Stimulated activated CD8-positive, alpha-beta memory T cell treated with anti-CD3 and anti-CD28 coated beads, Interleukin-15, amount 100 ng/mL, for 1 hour (primary cell): ENCODE measurements around the gene GARNL3.
A peak's percentile ranks its signal among the peaks of the same experiment; 100 is the strongest.

Experiments used
- DNase-seq: peaks from one replicate; pipeline ENCODE4 v3.0.0-alpha.2; 2020; ENCODE audit warnings: low read depth

The GARNL3 gene

GRCh38 chr9:127233550-127233949 is 31.0 kb upstream of the GARNL3 start:
- no peak for DNase-seq

GRCh38 chr9:127233989-127234388 is 30.6 kb upstream of the GARNL3 start:
- no peak for DNase-seq

DNA sequence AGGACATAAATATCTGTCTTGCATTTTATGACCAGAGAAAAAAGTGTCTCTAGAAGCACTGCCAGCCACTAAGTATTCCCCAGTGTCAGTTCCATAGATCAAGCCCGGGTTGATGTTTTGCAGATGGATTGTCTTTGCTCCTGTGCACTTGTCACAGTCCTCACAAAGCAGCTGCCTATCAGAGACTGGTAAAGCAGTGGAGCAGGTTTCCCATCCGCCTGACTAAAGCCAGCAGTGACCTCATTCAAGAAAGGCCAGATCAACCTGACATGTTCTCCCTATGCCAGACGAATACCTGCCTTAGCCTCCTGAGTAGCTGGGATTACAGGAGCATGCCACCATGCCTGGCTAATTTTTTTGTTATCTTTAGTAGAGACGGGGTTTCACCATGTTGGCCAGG is 26.8 kb upstream of the GARNL3 start:
- DNase-seq = no peak

DNA sequence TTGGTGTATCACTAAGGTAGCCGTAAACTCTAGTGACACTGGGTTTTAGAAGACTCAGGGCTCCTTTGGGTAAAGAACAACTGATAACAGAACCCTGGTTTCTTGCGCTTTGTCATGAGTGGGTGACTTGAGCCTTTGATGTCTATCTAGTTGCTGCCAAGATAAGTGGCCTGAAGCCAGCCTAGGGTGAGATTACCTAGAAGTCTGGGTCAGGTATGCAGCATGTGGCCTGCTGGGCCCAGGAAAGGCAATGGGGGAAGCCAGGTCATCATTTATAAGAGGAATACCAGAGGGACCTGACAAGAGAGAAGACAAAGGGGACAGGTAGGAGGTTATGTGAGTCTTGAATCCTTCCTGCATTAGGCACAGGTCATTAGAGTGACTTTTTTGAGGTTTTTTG is 23.2 kb upstream of the GARNL3 start:
- no peak for DNase-seq

GRCh38 chr9:127244609-127245601 is 19.7 kb upstream of the GARNL3 start:
- peak; percentile 87 for DNase-seq

DNA sequence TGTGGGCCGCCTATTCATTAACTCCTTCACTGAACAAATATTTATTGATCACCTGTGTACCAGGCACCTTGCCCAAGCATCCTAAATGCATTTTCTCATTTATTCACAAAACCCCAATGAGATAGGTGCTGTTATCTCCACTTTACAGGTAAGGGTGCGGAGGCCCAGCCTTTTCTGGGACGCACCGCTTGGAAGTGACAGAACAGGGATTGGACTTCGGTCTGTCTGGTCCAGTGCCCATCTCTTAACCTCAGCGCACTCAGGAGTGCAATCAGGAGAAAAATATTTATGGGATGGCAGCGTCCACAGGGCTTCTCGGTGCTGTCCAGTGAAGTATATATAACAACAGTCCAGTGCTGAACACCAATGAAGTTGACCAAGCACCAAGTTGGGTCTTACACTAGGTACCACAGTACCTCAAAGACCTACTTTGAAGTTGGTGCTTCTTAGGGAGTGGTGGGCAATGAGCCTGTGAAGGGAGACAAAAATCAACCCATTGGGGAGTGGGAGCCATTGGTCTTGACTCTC is 18.9 kb upstream of the GARNL3 start:
- no peak for DNase-seq

DNA sequence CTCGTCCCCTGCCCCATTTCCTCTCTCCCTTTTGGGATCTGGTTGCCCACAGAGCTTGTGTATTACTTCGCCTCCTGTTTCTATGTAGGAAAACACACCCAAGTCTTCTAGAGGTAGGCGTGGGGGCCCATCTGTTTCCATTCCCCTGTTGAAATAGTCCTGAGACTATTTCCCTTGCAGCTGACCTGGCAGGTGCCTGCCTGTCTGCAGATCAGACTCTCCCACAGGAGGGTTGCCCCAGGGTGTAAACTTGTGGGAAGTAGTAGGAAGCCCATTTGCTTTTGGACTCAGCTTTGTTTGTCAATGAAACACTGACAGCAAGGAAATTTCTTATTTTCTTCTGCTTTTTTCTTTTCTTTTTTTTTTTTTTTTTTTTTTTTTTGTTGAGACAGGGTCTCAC is 16.3 kb upstream of the GARNL3 start:
- DNase-seq = no peak

- no peak for DNase-seq
Measured at GRCh38 chr9:127249877-127250276, 14.7 kb upstream of the GARNL3 start.

GRCh38 chr9:127250896-127251391 is 13.6 kb upstream of the GARNL3 start:
- DNase-seq = no peak

GRCh38 chr9:127252410-127253318 is 11.9 kb upstream of the GARNL3 start:
- no peak for DNase-seq

- DNase-seq = no peak
Measured at GRCh38 chr9:127253446-127253845, 11.1 kb upstream of the GARNL3 start.

- no peak for DNase-seq
Measured at GRCh38 chr9:127255692-127256091, 8.9 kb upstream of the GARNL3 start.

DNA sequence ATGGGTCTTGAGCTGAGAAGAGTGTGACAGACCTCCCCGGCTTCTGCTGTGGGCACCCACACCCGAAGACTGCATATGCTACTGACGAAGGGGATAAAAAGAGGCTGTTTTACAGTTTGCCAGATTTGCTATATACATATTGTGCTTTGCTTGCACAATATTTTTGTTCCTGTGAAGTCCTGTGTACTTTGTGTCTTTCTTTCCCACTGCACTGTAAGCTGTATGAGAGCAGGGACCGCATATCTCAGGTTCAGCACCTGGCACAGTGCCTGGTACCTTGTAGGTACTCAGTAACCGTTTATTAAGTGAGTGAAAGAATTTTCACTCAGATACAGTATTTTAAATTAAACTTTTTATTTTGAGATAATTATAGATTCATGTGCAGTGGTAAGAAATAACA is 8.2 kb upstream of the GARNL3 start:
- DNase-seq = no peak

GRCh38 chr9:127258606-127259471 is 5.7 kb upstream of the GARNL3 start:
- no peak for DNase-seq

DNA sequence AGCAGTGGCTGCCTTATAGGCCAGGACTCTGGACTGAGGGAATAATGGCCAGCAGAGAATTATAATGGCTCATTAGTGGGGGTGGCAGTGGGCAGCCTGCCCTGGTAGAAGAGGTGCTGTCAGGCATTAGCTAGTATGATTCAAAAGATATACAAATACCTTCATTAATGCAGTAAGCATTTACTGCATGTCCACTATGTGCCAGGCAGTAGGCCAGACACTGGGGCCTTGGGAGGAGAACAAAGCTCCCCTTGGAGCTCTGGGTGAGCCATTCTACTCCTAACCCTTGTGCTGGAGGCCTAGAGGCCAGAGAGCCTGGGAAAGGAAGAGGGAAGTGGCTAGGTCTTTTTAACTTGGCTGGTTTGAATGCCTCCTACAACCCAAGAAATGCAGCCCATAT is 2.0 kb upstream of the GARNL3 start:
- no peak for DNase-seq

DNA sequence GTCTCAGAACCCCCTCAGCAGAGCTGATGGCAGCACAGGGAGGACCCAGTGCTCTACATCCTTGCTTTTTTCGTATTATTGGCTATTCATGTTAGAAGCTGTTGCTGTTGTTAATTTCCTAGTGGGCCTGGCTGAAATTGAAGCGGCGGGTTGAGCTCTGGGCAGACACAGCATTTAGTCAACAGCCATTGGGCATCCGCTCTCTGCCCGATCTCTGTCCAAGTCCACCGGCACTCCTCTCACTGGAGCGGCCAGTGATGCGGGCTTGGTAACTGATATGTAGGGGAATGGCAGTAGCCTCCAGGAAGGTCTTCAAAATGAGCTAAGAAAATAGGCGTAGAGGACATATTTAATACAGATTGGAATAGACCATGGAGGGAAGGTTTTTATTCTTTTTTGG is 1.3 kb upstream of the GARNL3 start:
- no peak for DNase-seq

DNA sequence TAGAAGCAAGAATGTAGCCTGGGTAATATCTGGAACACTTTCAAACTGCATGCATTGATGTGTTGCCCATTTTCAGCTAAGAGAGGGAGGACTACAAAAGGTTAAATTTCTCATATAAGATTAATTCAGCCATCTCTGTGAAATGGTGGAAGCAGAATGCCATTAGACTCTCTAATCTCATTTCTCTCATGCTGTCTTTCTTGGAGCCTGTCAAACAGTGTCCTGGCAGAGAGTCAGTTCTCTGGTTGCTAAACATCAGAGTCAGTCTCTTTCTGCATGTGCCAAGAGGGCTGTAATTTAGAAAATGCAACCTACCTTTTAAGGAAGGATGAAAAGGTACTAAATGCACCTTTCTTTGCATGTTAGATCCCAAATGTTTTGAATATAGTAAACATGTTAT is 910 bp upstream of the GARNL3 start:
- DNase-seq = no peak

GRCh38 chr9:127267793-127268525 is 3.4 kb downstream of the GARNL3 start:
- DNase-seq = no peak

- no peak for DNase-seq
Measured at GRCh38 chr9:127269449-127269848, 4.9 kb downstream of the GARNL3 start.

GRCh38 chr9:127273326-127273725 is 8.8 kb downstream of the GARNL3 start:
- no peak for DNase-seq

DNA sequence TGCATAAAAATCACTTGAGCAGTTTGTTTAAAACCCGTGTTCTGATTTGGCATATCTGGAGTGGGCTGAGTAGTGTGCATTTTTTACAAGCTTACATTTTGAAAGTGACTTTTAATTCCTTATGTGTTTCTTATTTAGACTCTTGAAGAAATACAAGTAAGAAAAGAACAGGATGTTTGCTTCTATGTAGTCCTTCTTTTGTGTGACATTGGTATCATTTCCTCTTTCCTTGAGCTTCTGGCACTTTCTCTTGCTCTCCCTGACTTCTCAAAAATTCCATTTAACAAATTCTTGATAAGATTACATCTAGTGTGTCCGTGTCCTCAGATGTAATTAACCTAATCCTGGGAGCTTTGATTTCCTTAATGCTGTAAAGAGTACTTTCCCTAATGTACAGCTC is 12.5 kb downstream of the GARNL3 start:
- no peak for DNase-seq
